Measurements from ENCODE around the gene TMEM272. TPM values are rescaled to one million over a fixed set of nuclear protein-coding genes. Genes with fewer than 3 reads are reported as not detected.

Gene TMEM272
- total RNA-seq, 2 donors from 2014 or later, result not detected

DNA sequence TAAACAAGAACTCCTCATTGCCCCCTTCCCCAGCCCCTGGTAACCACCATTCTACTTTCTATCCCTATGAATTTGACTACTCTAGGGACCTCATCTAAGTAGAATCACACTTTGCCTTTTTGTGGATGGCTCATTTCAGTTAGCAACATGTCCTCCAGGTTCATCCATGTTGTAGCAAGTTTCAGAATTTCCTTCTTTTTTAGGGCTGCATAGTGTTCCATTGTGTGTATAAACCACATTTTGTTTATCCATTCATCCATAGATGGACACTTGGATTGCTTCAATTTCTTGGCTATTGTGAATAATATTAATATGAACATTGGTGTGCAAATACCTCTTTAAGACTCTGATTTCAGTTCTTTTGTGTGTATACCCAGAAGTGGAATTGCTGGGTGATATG lies 36.2 kb downstream of the TMEM272 start:
- ATAC-seq (no peak), DNase-seq (no peak)
- Histone ChIP-seq H3K9me3 (no peaks in the 10 kb centered on the region), H3K27me3 (no peaks in the 10 kb centered on the region), H3K4me1 (peaks cover 26% of the 10 kb centered on the region), H3K4me3 (no peak overlapping the region), H3K27ac (no peak overlapping the region), H3K36me3 (replicated peaks in 1 of 2; ENCODE audit: insufficient read depth in 1 of 2, low read depth in 2 of 2) (no peaks in the 10 kb centered on the region)
- TF ChIP-seq, protein P1, sequence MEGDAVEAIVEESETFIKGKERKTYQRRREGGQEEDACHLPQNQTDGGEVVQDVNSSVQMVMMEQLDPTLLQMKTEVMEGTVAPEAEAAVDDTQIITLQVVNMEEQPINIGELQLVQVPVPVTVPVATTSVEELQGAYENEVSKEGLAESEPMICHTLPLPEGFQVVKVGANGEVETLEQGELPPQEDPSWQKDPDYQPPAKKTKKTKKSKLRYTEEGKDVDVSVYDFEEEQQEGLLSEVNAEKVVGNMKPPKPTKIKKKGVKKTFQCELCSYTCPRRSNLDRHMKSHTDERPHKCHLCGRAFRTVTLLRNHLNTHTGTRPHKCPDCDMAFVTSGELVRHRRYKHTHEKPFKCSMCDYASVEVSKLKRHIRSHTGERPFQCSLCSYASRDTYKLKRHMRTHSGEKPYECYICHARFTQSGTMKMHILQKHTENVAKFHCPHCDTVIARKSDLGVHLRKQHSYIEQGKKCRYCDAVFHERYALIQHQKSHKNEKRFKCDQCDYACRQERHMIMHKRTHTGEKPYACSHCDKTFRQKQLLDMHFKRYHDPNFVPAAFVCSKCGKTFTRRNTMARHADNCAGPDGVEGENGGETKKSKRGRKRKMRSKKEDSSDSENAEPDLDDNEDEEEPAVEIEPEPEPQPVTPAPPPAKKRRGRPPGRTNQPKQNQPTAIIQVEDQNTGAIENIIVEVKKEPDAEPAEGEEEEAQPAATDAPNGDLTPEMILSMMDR (IDR thresholded peaks at IDR 0.05), result no peak
- TF ChIP-seq POLR2A (IDR thresholded peaks at IDR 0.05), result no peak
- intact Hi-C loops (cut with DNase I), result no loop called here

DNA sequence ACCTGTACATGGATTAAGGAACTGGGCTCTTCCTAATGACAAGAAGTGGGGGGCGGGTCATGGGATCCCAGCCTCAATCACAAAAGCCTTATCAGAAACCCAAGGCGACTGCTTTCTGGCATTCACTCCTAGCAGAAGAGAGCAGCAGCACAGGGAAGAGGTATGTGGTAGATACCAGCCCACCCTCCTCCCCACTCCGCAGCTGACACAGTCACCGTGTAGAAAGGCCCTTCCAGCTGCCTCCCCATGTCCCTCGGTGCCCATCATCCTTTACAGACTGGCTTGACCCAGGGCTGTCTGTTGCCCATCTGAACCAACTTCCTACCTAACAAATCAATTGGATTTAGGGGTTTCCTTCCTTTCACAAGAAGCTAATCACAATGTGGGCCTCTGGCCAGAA lies 37.9 kb downstream of the TMEM272 start:
- Histone ChIP-seq H3K4me1 (peaks cover 40% of the 10 kb centered on the region), H3K9me3 (no peaks in the 10 kb centered on the region), H3K4me3 (no peak overlapping the region), H3K36me3 (replicated peaks in 1 of 2; ENCODE audit: insufficient read depth in 1 of 2, low read depth in 2 of 2) (no peaks in the 10 kb centered on the region), H3K27me3 (no peaks in the 10 kb centered on the region), H3K27ac (peak overlapping the region in 3 of 4 donors; percentile 13 to 24 (median 13))
- intact Hi-C loops (cut with DNase I), result no loop called here
- DNase-seq (no peak), ATAC-seq (no peak)
- TF ChIP-seq, protein P1 (IDR thresholded peaks at IDR 0.05), result no peak
- TF ChIP-seq POLR2A (IDR thresholded peaks at IDR 0.05), result no peak
- WGBS, 2 donors, result 55 to 74% methylated on average over 4 to 5 of the region's 5 CpGs

DNA sequence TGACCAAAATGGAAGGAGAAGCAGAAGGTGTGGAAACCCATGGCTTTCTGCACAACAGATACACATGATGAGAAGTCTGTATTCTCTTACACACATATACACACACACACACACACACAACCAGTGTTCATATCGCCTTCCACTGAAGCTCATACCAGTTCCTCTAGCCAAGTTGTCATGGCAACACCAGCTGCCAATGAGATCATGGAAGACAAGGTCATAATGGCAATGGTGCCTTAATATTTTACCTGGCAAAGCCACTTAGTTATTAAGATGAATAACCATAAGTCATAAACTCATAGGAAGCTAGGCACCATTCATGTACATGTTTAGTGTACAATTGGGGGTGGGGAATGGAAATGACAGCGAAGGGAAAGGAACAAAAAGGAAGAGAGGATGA lies 38.4 kb downstream of the TMEM272 start:
- H3K27ac ChIP-seq, result peak overlapping the region in 3 of 4 donors; percentile 65 to 100 (median 98)

DNA sequence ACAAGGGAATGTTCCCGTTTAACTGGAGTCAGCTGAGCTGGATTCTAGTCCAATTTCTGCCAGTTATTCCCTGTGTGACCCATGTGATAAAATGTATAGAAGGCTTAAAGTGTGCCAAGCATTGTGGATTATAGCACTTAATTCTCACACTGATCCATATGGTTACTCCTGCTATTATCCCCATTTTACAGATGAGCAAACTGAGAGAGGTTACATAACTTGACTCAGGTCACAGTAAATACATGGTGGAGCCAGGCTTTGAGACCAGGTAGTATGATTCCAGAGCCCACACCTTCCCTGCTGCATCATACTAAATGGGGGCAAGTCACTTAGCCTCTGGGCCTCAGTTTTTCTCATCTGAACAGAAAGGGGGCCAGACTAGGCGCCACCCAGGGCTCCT lies 39.1 kb downstream of the TMEM272 start:
- intact Hi-C loops (cut with DNase I), result no loop called here
- Histone ChIP-seq H3K27me3 (no peaks in the 10 kb centered on the region), H3K4me3 (no peak overlapping the region), H3K4me1 (peaks cover 52% of the 10 kb centered on the region), H3K9me3 (no peaks in the 10 kb centered on the region), H3K27ac (peak overlapping the region; percentile 65 to 100 (median 99)), H3K36me3 (replicated peaks in 1 of 2; ENCODE audit: insufficient read depth in 1 of 2, low read depth in 2 of 2) (no peaks in the 10 kb centered on the region)
- 65 to 76% methylated on average over 2 of the region's 2 CpGs for WGBS, 2 donors
- ATAC-seq (no peak), DNase-seq (no peak)
- TF ChIP-seq, protein P1 (IDR thresholded peaks at IDR 0.05), result no peak
- TF ChIP-seq POLR2A (IDR thresholded peaks at IDR 0.05), result no peak

More for the DNA sequence above, 38.4 kb downstream of the TMEM272 start:
- peak; percentile 77 to 94 (median 90) for DNase-seq
- WGBS, 2 donors, result 43 to 45% methylated on average over 2 of the region's 2 CpGs
- no peaks in the 10 kb centered on the region for H3K27me3 ChIP-seq
- TF ChIP-seq, protein P1 (IDR thresholded peaks at IDR 0.05), result no peak
- TF ChIP-seq POLR2A (IDR thresholded peaks at IDR 0.05), result no peak
- peaks cover 45% of the 10 kb centered on the region for H3K4me1 ChIP-seq
- H3K4me3 ChIP-seq, result no peak overlapping the region
- intact Hi-C loops (cut with DNase I), result no loop called here
- peak; percentile 22 for ATAC-seq
- H3K9me3 ChIP-seq, result no peaks in the 10 kb centered on the region
- no peaks in the 10 kb centered on the region for H3K36me3 ChIP-seq (replicated peaks in 1 of 2; ENCODE audit: insufficient read depth in 1 of 2, low read depth in 2 of 2)

DNA sequence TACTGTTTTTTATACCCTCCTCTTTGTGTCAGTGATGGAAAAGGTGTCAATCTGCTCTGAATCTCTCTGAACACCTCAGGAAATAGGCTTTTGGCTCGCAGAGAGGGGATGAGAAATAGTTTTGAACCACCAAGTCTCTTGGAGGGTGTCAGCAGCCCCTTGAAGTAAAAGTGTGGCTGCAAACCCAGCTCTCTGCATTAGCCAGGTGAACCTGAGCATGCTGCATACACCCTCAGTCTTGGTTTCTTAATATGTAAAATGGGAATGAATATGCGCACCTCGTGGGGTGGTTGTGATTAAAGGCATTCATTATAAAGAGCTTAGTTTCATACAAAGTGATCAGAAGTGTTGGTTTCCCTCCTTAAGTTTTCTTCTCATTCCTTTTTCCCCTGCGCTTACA lies 39.7 kb downstream of the TMEM272 start:
- H3K27ac ChIP-seq, result peak overlapping the region; percentile 98 to 100 (median 99)
- intact Hi-C loops (cut with DNase I), result no loop called here
- no peak for ATAC-seq
- TF ChIP-seq, protein P1 (IDR thresholded peaks at IDR 0.05), result no peak
- TF ChIP-seq POLR2A (IDR thresholded peaks at IDR 0.05), result no peak
- H3K27me3 ChIP-seq, result no peaks in the 10 kb centered on the region
- H3K9me3 ChIP-seq, result no peaks in the 10 kb centered on the region
- no peak for DNase-seq
- no peaks in the 10 kb centered on the region for H3K36me3 ChIP-seq (replicated peaks in 1 of 2; ENCODE audit: insufficient read depth in 1 of 2, low read depth in 2 of 2)
- peak overlapping the region in 1 of 2 donors; percentile 29 for H3K4me3 ChIP-seq
- peaks cover 58% of the 10 kb centered on the region for H3K4me1 ChIP-seq
- 61 to 66% methylated on average over 4 of the region's 4 CpGs for WGBS, 2 donors
